Spleen (tissue), 11 donors: ENCODE data around the gene KDM2B. TPM values are rescaled to one million over a fixed set of nuclear protein-coding genes. Genes with fewer than 3 reads are reported as not detected.
A peak's percentile ranks its signal among the peaks of the same experiment; 100 is the strongest.

Source experiments
- DNase-seq: peaks from one replicate; pipeline ENCODE4 v3.0.0-alpha.2; 2020
- H3K27ac ChIP-seq, 8 donors: fragments of 200-600 bp; sonication (generic) in 7 of 8; 1 replicate in 4 of 8; 2 replicates in 4 of 8; pipeline versions ENCODE4 v1.5.0 to v1.8.0; 2016 to 2021; ENCODE audit warnings: inconsistent platforms in 4 of 8, mild to moderate bottlenecking in 4 of 8, moderate library complexity in 1 of 8
- H3K27me3 ChIP-seq, 7 donors: fragments of 200-600 bp; sonication (generic) in 6 of 7; replicated peaks in 1 of 7; 1 replicate in 4 of 7; 2 replicates in 3 of 7; pipeline versions ENCODE4 v1.5.0 to v1.8.0; 2016 to 2021; ENCODE audit warnings: inconsistent platforms in 3 of 7, mild to moderate bottlenecking in 1 of 7
- H3K36me3 ChIP-seq, 6 donors: fragments of 200-600 bp; sonication (generic) in 5 of 6; 1 replicate in 4 of 6; 2 replicates in 2 of 6; pipeline versions ENCODE4 v1.5.0 to v1.8.0; 2016 to 2021; ENCODE audit warnings: inconsistent platforms in 2 of 6
- H3K4me1 ChIP-seq, 6 donors: fragments of 200-600 bp; sonication (generic) in 5 of 6; 1 replicate in 3 of 6; 2 replicates in 3 of 6; pipeline versions ENCODE4 v1.5.0 to v1.8.0; 2016 to 2021; ENCODE audit warnings: inconsistent platforms in 3 of 6
- H3K4me3 ChIP-seq, 8 donors: fragments of 200-600 bp; sonication (generic) in 7 of 8; 1 replicate in 4 of 8; 2 replicates in 4 of 8; pipeline versions ENCODE4 v1.5.0 to v1.8.0; 2016 to 2021; ENCODE audit warnings: inconsistent platforms in 4 of 8, mild to moderate bottlenecking in 4 of 8, moderate library complexity in 2 of 8
- H3K9me3 ChIP-seq, 8 donors: fragments of 200-600 bp; sonication (generic) in 7 of 8; 1 replicate in 4 of 8; 2 replicates in 4 of 8; pipeline versions ENCODE4 v1.5.0 to v1.8.0; 2016 to 2021; ENCODE audit warnings: inconsistent platforms in 4 of 8
- POLR2A ChIP-seq, 3 donors: fragments of 450-650 bp; IDR thresholded peaks; one replicate each; pipeline ENCODE4 v1.5.1; 2017; ENCODE audit warnings: antibody characterized with exemption in 3 of 3, mild to moderate bottlenecking in 1 of 3
- POLR2AphosphoS5 ChIP-seq, 3 donors: sonication (generic); formaldehyde crosslinking; IDR thresholded peaks; one replicate each; pipeline ENCODE4 v1.5.1; 2017; ENCODE audit warnings: antibody characterized with exemption in 3 of 3
- WGBS, 5 donors: extraction: QIAGEN DNeasy Blood & Tissue Kit in 3 of 5; methylation state at CpG; one replicate each; pipeline versions ENCODE4 v1.1.5 to v1.1.7; 2013 to 2018; 5-methylcytosine and 5-hydroxymethylcytosine counted together
- intact Hi-C: fragments of 100-400 bp; cut with DNase I; formaldehyde crosslinking; loops from one replicate; pipeline ENCODE4 v1.15.0; 2023; ENCODE audit warnings: low total_unique reads
- polyA plus RNA-seq, 3 donors: library from polyadenylated mRNA; stranded (reverse); fragments of 200-250 nt; gene quantifications; one replicate each; pipeline ENCODE4 v1.2.1, GENCODE V29; 2013
- total RNA-seq, 7 donors: library from RNA; depleted of rRNA in 3 of 7; stranded (reverse); fragments of >200 nt in 3 of 7; fragmentation: NEBNext Ultra II Directional in 4 of 7; extraction: Animal tissue kit (Norgen Biotek cat#: 25700) in 4 of 7; gene quantifications; one replicate each; pipeline versions ENCODE4 v1.1.0 to v1.2.1, GENCODE V29; 2016 to 2021
- TF ChIP-seq, protein P1 (sequence below), 11 experiments: fragments of 200-600 bp in 7 of 11; fragments of 450-650 bp in 4 of 11; sonication (generic) in 4 of 11; IDR thresholded peaks in 8 of 11; conservative IDR thresholded peaks in 3 of 11; 1 replicate in 7 of 11; 2 replicates in 4 of 11; pipeline versions ENCODE4 v1.4.0 to v1.8.0; 2016 to 2021; ENCODE audit warnings: antibody characterized with exemption in 11 of 11, inconsistent platforms in 4 of 11, mild to moderate bottlenecking in 1 of 11
- donor health status: healthy with polysubstance abuse.
- donor health status: DM: no; HTN: no; CAD: no; lungs with moderate emphysema.
- donor health status: DM: no; HTN: no; CAD: no.
- donor health status: Bipolar disorder and iron deficiency.
- donor health status: healthy.
- donor health status: DM: no; HTN: no; CAD: no.
- donor health status: DM: yes; HTN: yes; CAD: no.

The KDM2B gene
- total and polyA plus RNA-seq, 10 donors: 20.8 to 56.2 (median 40.1) TPM

DNA sequence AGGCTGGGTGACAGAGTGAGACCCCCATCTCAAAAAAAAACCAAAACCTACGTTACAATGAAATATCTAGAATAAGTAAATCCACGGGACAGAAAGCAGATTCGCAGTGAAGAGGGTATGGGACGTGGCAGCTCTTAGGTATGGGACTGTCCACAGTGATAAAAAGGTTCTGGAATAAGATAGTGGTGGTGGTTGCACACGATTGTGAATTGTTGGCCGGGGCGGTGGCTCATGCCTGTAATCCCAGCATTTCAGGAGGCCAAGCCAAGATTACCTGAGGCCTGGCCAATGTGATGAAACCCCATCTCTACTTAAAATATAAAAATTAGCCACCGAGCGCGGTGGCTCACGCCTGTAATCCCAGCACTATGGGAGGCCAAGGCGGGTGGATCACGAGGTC lies 76.3 kb downstream of the KDM2B start:
- DNase-seq: no peak
- peaks cover 0 to 82% (median 27%) of the 10 kb centered on the region in 6 donors for H3K36me3 ChIP-seq
- WGBS, 5 donors: 94 to 98% (median 97%) methylated on average over 13 of the region's 13 CpGs
- no peaks in the 10 kb centered on the region for H3K27me3 ChIP-seq
- H3K27ac ChIP-seq: no peak overlapping the region
- intact Hi-C loops: no loop called here
- H3K9me3 ChIP-seq: no peaks in the 10 kb centered on the region
- TF ChIP-seq, protein P1, sequence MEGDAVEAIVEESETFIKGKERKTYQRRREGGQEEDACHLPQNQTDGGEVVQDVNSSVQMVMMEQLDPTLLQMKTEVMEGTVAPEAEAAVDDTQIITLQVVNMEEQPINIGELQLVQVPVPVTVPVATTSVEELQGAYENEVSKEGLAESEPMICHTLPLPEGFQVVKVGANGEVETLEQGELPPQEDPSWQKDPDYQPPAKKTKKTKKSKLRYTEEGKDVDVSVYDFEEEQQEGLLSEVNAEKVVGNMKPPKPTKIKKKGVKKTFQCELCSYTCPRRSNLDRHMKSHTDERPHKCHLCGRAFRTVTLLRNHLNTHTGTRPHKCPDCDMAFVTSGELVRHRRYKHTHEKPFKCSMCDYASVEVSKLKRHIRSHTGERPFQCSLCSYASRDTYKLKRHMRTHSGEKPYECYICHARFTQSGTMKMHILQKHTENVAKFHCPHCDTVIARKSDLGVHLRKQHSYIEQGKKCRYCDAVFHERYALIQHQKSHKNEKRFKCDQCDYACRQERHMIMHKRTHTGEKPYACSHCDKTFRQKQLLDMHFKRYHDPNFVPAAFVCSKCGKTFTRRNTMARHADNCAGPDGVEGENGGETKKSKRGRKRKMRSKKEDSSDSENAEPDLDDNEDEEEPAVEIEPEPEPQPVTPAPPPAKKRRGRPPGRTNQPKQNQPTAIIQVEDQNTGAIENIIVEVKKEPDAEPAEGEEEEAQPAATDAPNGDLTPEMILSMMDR (IDR thresholded peaks at IDR 0.05 in 8 of 11, conservative IDR thresholded peaks at IDR 0.05 in 3 of 11): no peak
- TF ChIP-seq POLR2A (IDR thresholded peaks at IDR 0.05) (no peak), POLR2AphosphoS5 (IDR thresholded peaks at IDR 0.05) (no peak)
- H3K4me3 ChIP-seq: no peak overlapping the region
- H3K4me1 ChIP-seq: peaks cover 0 to 18% (median 8%) of the 10 kb centered on the region in 6 donors

DNA sequence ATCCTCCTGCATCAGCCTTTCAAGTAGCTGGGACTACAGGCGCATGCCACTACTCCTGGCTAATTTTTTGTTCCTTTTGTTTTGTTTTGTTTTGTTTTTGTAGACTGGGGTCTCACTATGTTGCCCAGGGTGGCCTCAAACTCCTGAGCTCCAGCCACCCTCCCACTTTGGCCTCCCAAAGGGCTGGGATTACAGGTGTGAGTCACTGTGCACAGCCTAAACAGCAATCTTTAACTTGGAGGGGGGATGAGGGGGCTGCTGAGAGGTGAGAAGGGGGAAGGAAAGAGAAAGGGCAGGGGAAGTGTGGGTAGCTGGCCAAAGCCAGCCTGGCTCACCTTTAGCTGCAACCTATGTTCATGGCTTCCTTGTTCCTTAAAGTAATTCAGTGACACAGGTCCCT lies 77.4 kb downstream of the KDM2B start:
- Histone ChIP-seq H3K4me3 (no peak overlapping the region), H3K27ac (no peak overlapping the region), H3K9me3 (no peaks in the 10 kb centered on the region), H3K27me3 (no peaks in the 10 kb centered on the region), H3K4me1 (peaks cover 0 to 21% (median 9%) of the 10 kb centered on the region in 6 donors), H3K36me3 (peaks cover 0 to 71% (median 16%) of the 10 kb centered on the region in 6 donors)
- intact Hi-C loops: no loop called here
- WGBS, 5 donors: 95 to 100% (median 100%) methylated on average over 1 of the region's 1 CpG
- TF ChIP-seq, protein P1 (IDR thresholded peaks at IDR 0.05 in 8 of 11, conservative IDR thresholded peaks at IDR 0.05 in 3 of 11): no peak
- TF ChIP-seq POLR2A (IDR thresholded peaks at IDR 0.05) (no peak), POLR2AphosphoS5 (IDR thresholded peaks at IDR 0.05) (no peak)
- DNase-seq: no peak

DNA sequence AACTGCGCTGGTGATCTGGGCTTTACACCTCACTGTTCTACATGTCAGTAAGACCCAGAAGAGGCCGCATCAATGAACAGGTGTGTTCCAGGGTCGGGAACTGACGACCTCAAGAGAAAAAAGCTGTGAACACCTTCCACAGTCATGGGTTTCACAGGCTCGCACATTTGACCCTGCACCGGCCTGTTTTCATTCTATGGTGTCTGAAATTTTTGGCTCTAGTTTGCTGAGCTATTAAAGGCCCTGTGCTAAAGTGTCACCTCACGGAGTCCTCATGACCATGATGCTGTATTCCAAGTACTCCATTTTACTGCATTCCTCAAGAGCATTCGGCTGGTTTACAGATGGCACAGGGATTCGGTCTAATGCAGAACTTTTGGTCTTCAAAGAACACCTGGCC lies 78.9 kb downstream of the KDM2B start:
- Histone ChIP-seq H3K36me3 (peaks cover 0 to 57% (median 8%) of the 10 kb centered on the region in 6 donors), H3K27ac (no peak overlapping the region), H3K27me3 (no peaks in the 10 kb centered on the region), H3K4me1 (peaks cover 2 to 26% (median 12%) of the 10 kb centered on the region in 6 donors), H3K4me3 (no peak overlapping the region), H3K9me3 (no peaks in the 10 kb centered on the region)
- DNase-seq: no peak
- TF ChIP-seq POLR2A (IDR thresholded peaks at IDR 0.05): no peak
- no peak for TF ChIP-seq POLR2AphosphoS5 (IDR thresholded peaks at IDR 0.05)
- TF ChIP-seq, protein P1 (IDR thresholded peaks at IDR 0.05 in 8 of 11, conservative IDR thresholded peaks at IDR 0.05 in 3 of 11): no peak
- intact Hi-C loops: no loop called here
- 83 to 91% (median 88%) methylated on average over 9 of the region's 9 CpGs for WGBS, 5 donors

DNA sequence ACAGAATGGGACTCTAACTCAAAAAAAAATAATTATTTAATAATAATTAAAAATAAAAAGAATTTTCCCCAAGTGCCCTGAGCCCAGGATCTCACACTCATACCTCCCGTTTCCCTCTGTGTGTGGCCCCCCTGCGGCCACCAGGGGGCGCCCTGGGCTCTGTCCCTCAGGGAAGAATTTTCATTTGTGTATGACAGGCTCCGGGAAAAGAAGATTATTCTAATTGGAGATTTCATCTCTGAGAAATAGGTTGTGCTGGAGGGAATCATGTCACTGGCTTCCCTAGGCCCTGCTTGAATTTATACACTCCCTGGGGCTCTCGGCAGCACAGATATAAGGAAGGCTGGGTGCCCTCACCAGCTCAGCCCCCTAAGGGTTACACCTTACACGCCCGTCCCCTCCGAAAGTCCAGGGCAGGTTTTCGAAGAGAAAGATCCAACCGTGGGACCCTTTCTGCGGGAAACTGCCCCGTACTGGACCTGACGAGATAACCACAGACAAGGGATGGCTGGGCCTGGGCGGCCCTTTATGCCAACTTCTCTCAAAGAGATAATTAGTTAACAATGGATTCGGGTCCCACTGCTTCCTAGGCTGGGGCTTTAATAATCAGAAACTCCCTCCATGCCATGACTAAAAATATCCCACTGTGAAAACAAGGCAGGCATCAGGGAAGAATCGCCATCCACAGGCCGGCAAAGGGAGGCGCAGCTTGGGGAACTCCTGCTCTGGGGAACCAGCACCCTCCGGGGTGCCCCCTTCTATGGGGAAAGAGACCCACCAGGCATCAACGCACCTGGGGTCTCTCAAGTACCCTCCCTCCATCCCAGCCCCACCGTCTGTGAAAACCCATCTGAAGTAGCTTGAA lies 80.7 kb downstream of the KDM2B start:
- H3K27me3 ChIP-seq: no peaks in the 10 kb centered on the region
- peak overlapping the region in 1 of 8 donors; percentile 35 for H3K27ac ChIP-seq
- H3K4me1 ChIP-seq: peaks cover 3 to 34% (median 17%) of the 10 kb centered on the region in 6 donors
- peaks cover 0 to 47% (median 5%) of the 10 kb centered on the region in 6 donors for H3K36me3 ChIP-seq
- intact Hi-C loops: loop anchor here (10.0 kb wide), 1 partner anchor 125 kb away; the partner anchor contains the start of gene ORAI1
- peak in 2 of 3 donors; percentile 26 to 39 for TF ChIP-seq POLR2AphosphoS5 (IDR thresholded peaks at IDR 0.05)
- TF ChIP-seq, protein P1 (IDR thresholded peaks at IDR 0.05 in 8 of 11, conservative IDR thresholded peaks at IDR 0.05 in 3 of 11): peak; percentile 69 to 99 (median 95)
- TF ChIP-seq POLR2A (IDR thresholded peaks at IDR 0.05): no peak
- WGBS, 5 donors: 50 to 58% (median 56%) methylated on average over 21 of the region's 21 CpGs
- DNase-seq: peak; percentile 94
- H3K4me3 ChIP-seq: no peak overlapping the region
- no peaks in the 10 kb centered on the region for H3K9me3 ChIP-seq
